ENCODE measurements around the gene PPHLN1. TPM values are rescaled to one million over a fixed set of nuclear protein-coding genes. Genes with fewer than 3 reads are reported as not detected.
A peak's percentile ranks its signal among the peaks of the same experiment; 100 is the strongest.

Gene PPHLN1
- total RNA-seq, 1 donor from 2014 or later: 62.1 TPM

GRCh38 chr12:42444192-42444943 lies 118.4 kb downstream of the PPHLN1 start:
- Histone ChIP-seq H3K4me3 (ENCODE audit: low read depth, low read length) (no peak overlapping the region), H3K36me3 (ENCODE audit: control insufficient read depth, insufficient read depth, low read length) (peaks cover 6% of the 10 kb centered on the region), H3K27me3 (ENCODE audit: control insufficient read depth, insufficient read depth, low read length) (no peaks in the 10 kb centered on the region)
- FAIRE-seq: no peak
- TF ChIP-seq, protein P1, sequence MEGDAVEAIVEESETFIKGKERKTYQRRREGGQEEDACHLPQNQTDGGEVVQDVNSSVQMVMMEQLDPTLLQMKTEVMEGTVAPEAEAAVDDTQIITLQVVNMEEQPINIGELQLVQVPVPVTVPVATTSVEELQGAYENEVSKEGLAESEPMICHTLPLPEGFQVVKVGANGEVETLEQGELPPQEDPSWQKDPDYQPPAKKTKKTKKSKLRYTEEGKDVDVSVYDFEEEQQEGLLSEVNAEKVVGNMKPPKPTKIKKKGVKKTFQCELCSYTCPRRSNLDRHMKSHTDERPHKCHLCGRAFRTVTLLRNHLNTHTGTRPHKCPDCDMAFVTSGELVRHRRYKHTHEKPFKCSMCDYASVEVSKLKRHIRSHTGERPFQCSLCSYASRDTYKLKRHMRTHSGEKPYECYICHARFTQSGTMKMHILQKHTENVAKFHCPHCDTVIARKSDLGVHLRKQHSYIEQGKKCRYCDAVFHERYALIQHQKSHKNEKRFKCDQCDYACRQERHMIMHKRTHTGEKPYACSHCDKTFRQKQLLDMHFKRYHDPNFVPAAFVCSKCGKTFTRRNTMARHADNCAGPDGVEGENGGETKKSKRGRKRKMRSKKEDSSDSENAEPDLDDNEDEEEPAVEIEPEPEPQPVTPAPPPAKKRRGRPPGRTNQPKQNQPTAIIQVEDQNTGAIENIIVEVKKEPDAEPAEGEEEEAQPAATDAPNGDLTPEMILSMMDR (IDR thresholded peaks at IDR 0.05; ENCODE audit: insufficient read depth, low read length, severe bottlenecking): no peak
- no peak for DNase-seq (ENCODE audit: low read depth)

- peaks cover 6% of the 10 kb centered on the region for H3K36me3 ChIP-seq (ENCODE audit: control insufficient read depth, insufficient read depth, low read length)
- TF ChIP-seq, protein P1 (IDR thresholded peaks at IDR 0.05; ENCODE audit: insufficient read depth, low read length, severe bottlenecking): no peak
- H3K4me3 ChIP-seq (ENCODE audit: low read depth, low read length): no peak overlapping the region
- DNase-seq (ENCODE audit: low read depth) (no peak), FAIRE-seq (no peak)
- H3K27me3 ChIP-seq (ENCODE audit: control insufficient read depth, insufficient read depth, low read length): no peaks in the 10 kb centered on the region
Observed at GRCh38 chr12:42445891-42446290, 119.9 kb downstream of the PPHLN1 start.

DNA sequence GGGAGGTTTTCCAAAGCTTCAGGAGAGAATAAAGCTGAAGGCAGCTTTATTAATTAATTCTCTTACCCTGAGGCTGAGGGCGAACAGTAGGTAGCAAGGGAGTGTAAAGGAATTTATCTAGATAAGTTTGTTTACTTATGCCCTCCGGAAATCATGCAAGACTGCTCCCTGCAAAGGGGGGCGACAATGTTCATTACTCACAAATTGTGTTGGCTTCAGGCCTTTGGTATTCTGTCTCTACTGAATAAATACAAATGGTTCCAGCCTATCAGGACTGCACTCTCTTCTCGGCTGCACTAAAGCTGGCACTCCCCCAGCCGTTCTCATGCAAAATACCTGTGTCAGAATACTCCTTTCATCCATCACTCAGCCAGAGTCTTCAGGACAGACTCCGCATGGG lies 120.8 kb downstream of the PPHLN1 start:
- TF ChIP-seq, protein P1 (IDR thresholded peaks at IDR 0.05; ENCODE audit: insufficient read depth, low read length, severe bottlenecking): no peak
- no peak overlapping the region for H3K4me3 ChIP-seq (ENCODE audit: low read depth, low read length)
- H3K36me3 ChIP-seq (ENCODE audit: control insufficient read depth, insufficient read depth, low read length): peaks cover 6% of the 10 kb centered on the region
- FAIRE-seq (no peak), DNase-seq (ENCODE audit: low read depth) (peak; percentile 5)
- no peaks in the 10 kb centered on the region for H3K27me3 ChIP-seq (ENCODE audit: control insufficient read depth, insufficient read depth, low read length)

GRCh38 chr12:42447371-42447786 lies 121.4 kb downstream of the PPHLN1 start:
- TF ChIP-seq, protein P1 (IDR thresholded peaks at IDR 0.05; ENCODE audit: insufficient read depth, low read length, severe bottlenecking): no peak
- H3K4me3 ChIP-seq (ENCODE audit: low read depth, low read length): no peak overlapping the region
- no peaks in the 10 kb centered on the region for H3K27me3 ChIP-seq (ENCODE audit: control insufficient read depth, insufficient read depth, low read length)
- DNase-seq (ENCODE audit: low read depth) (no peak), FAIRE-seq (no peak)
- peaks cover 4% of the 10 kb centered on the region for H3K36me3 ChIP-seq (ENCODE audit: control insufficient read depth, insufficient read depth, low read length)

GRCh38 chr12:42448841-42449240 lies 122.9 kb downstream of the PPHLN1 start:
- no peak for DNase-seq (ENCODE audit: low read depth)
- Histone ChIP-seq H3K36me3 (ENCODE audit: control insufficient read depth, insufficient read depth, low read length) (peaks cover 1% of the 10 kb centered on the region), H3K4me3 (ENCODE audit: low read depth, low read length) (no peak overlapping the region), H3K27me3 (ENCODE audit: control insufficient read depth, insufficient read depth, low read length) (no peaks in the 10 kb centered on the region)
- no peak for FAIRE-seq
- TF ChIP-seq, protein P1 (IDR thresholded peaks at IDR 0.05; ENCODE audit: insufficient read depth, low read length, severe bottlenecking): no peak

DNA sequence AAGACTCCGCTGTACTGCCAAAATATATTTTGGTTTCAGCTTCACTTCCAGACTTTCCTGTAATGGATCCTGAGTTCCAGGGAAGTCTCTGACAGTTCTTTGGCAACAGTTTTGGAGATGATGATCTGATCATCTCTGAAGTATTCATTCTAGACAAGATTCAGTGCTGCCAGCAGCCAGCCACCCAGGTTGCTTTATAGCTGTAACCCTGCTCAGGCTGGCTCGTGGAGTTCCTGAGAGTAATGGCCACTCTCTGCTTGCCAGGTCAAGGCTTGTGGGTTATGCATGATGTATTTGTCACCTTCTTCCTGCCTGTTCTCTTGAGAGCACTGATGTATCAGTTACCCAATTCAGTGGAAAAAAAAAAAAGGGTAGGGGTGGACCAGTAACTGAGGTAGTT lies 124.3 kb downstream of the PPHLN1 start:
- Histone ChIP-seq H3K4me3 (ENCODE audit: low read depth, low read length) (no peak overlapping the region), H3K36me3 (ENCODE audit: control insufficient read depth, insufficient read depth, low read length) (peaks cover 1% of the 10 kb centered on the region), H3K27me3 (ENCODE audit: control insufficient read depth, insufficient read depth, low read length) (no peaks in the 10 kb centered on the region)
- FAIRE-seq (no peak), DNase-seq (ENCODE audit: low read depth) (peak; percentile 8)
- TF ChIP-seq, protein P1 (IDR thresholded peaks at IDR 0.05; ENCODE audit: insufficient read depth, low read length, severe bottlenecking): no peak
